ENCODE data around the gene ANLN.

DNA sequence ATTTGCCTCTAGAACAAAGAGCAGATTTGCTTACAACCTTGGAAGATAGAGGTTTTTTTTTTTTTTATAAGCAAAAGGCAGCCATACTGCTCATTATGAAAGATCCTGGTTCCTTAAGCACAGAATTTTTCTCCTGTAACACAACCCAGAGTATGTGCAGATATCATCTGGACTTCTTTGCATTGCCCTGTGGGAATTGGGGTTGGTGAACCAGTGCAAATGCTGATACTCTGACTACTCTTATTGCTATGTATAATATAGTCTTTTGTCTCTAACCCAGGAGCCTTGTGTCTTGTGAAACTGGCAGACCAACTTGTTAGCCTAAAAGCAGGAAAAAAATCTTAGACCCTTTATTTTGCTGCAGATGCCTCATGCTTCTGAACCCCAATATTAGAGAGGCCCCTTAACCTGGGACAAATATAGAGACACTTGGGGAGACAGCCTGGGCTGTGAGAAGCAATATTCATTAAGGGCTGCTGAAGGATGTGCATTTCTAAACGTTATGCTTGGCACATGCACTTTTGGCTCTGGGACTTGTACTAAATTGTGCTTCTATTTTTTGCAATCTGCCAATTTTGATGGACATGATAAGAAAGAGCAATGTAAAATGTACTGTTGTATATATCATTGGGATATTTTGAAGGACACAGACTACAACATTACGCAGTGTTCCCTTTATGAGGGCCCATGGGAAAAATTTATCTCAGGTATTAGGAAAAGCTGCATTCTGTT lies 78.9 kb downstream of the ANLN start:
- TF ChIP-seq, protein P1, sequence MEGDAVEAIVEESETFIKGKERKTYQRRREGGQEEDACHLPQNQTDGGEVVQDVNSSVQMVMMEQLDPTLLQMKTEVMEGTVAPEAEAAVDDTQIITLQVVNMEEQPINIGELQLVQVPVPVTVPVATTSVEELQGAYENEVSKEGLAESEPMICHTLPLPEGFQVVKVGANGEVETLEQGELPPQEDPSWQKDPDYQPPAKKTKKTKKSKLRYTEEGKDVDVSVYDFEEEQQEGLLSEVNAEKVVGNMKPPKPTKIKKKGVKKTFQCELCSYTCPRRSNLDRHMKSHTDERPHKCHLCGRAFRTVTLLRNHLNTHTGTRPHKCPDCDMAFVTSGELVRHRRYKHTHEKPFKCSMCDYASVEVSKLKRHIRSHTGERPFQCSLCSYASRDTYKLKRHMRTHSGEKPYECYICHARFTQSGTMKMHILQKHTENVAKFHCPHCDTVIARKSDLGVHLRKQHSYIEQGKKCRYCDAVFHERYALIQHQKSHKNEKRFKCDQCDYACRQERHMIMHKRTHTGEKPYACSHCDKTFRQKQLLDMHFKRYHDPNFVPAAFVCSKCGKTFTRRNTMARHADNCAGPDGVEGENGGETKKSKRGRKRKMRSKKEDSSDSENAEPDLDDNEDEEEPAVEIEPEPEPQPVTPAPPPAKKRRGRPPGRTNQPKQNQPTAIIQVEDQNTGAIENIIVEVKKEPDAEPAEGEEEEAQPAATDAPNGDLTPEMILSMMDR (IDR thresholded peaks at IDR 0.05 in 8 of 11, conservative IDR thresholded peaks at IDR 0.05 in 3 of 11): no peak
- TF ChIP-seq POLR2AphosphoS5 (IDR thresholded peaks at IDR 0.05): no peak
